ENCODE measurements around the gene FAM217B. TPM values are rescaled to one million over a fixed set of nuclear protein-coding genes. Genes with fewer than 3 reads are reported as not detected.

FAM217B gene, protein sequence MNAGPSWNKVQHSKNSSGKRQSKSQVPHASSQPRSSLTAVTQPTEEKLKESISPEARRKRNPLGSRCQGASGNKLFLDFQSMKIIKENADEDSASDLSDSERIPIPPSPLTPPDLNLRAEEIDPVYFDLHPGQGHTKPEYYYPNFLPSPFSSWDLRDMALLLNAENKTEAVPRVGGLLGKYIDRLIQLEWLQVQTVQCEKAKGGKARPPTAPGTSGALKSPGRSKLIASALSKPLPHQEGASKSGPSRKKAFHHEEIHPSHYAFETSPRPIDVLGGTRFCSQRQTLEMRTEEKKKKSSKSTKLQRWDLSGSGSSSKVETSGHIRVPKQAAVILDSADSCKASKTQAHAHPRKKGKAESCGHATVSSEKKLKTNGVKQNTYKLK
- total RNA-seq, result 2.9 and 4.2 TPM in 2 replicates

DNA sequence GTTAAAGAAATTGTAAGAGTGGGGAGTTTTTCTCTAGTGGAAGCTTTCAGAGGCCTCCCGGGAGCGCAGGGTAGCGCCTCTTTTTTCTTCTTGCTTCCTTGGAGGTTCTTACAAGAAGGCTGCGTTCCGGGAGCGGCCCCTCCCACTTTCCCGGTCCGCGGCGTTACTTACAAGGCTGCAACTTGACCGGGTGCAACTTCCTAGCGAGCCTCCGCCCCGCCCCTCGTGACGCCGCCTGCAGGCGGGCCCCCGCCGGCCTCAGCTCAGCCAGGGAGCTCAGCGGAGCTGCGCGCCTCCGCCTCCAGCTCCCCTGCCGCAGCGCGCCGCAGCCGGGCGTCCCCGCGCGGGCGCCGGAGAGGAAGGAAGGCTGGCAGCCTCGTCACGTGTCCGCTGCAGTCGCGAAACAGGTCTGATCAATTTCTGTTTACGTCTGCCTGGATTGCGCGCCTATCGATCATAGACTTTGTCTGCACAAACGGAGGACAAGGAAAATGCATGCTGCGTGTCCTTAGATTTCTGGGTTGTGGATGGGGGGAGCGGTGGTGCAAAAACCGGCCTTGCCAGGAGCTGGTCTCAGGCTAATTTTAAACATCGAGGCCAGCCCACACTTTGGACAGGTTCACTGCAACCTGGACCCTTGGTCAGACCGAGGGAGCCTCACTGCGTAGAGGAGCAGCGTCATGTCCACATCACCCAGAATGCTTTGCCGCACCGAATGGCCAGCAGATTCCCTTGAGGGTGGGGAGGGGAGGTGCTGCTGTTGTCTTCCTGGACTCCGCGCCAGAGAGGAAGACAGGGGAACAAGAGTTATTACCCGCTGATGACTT, at the start of gene FAM217B, which contains the start of gene PPP1R3D:
Gene FAM217B (plus strand): TSS at position 261 of the 827 bp plus-strand sequence. CDS start 3,555 bp downstream, outside the sequence.
Gene PPP1R3D (minus strand): TSS at position 177 of the 827 bp plus-strand sequence. CDS start 374 bp downstream, outside the sequence.

DNA sequence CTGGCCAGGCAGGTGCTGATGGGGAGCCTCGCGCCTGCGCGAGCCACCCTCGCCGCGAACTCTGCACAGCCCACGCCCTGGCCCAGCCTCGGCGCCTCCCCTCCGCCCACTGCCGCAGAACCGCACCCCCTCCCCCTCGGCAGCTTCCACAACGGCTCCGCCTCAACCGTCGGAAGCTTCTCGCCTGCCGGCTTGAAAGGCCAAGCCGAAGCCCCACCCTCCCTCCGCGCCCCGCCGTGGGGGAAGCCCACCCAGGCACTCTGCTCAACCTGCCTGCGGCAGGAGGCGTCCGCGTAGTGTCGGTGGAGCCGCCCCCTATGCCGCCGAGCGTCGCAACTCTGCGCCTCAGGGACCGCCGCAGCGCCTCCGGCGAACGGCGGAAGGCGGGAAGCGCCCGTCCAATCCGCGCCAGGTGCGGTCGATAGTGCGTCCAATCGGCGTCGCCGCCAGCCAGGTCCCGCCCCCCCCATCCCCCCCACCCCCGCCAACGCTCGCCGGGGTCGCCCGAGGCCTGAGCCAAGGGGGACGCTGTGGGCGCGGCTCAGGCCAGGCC, 6.8 kb upstream of the FAM217B start, which contains the start of gene SYCP2:
Gene SYCP2 (minus strand): TSS at position 342 of the 553 bp plus-strand sequence. CDS start 11,224 bp downstream, outside the sequence.

DNA sequence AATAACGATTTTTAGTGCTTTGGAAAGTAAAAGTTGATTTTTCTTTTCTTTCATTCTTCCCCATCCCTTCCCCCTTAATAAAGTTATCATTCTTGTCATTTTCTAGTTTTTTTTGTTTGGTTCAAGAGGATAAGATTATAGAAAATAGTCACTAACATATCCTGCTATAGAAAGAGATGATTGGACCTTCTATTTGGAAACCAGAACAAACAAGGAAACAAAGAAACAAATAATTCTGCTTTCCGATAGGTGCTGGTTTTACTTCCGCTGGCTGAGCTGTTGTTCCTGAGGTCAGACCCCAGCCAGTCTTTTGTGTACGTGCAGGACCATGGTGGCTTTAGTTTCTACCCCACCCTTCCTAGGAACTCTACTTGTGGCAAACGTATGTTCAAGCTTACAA, 17.9 kb downstream of the FAM217B start, which contains the start of gene CDH26:
Gene CDH26 (plus strand): TSS at position 301 of the 400 bp plus-strand sequence. CDS start 304 bp downstream, outside the sequence.

Other genes starting within 250 kb of the FAM217B start
- gene SYCP2, start 6.8 kb upstream of the FAM217B start, total RNA-seq, result 0.18 and 0.32 TPM in 2 replicates
- 4.3 and 5.0 TPM in 2 replicates for gene PPP1R3D, start 84 bp upstream of the FAM217B start, total RNA-seq
- 0.32 TPM in 1 of 2 replicates, not detected in the other for gene CDH26, start 18.0 kb downstream of the FAM217B start, total RNA-seq